ENCODE measurements around the gene SCP2.
A peak's percentile ranks its signal among the peaks of the same experiment; 100 is the strongest.

Gene SCP2

DNA sequence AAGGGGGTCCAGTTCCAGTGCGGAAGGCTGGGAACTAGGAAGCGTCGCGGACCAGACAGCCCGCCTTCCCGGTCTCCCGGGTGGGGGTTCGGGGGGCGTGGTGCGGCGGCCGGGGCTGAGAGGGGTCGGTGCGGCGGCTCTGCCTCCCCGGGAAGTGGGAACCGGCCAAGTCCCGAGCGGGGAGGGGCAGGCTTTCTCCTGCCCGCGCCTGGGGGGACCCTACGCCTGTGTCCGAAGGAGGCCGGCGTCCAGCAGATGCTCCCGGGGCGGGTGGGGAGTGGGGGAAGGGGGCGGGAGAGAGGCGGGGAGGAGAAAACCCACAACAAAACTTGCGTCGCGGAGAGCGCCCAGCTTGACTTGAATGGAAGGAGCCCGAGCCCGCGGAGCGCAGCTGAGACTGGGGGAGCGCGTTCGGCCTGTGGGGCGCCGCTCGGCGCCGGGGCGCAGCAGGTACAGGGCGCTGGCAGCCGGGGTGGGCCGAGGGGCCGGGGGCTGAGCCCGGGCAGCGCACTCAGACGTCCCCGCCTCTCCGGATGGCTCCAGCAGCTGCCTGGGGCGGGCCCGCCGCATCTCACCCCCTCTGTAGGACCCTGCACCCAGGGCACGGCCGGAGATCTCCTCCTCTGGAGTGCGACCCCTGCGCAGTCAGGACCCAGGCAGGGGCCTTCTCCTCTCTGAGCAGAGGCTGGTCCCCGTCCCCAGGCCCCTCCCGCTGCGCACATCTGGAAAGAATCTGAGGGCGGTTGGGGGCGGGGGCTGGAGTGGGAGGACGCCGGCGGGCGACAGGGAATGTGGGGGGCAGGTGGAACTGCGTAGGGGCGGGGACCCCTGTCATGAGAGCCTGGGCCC, 135.0 kb downstream of the SCP2 start, which contains the start of gene PODN:
PODN (plus strand) TSS at position 355 of the 849 bp plus-strand sequence. CDS start 7,643 bp downstream, outside the sequence.
- peak; percentile 77 for ATAC-seq
- TF ChIP-seq ZNF70 (CRISPR knock-in tag; IDR thresholded peaks at IDR 0.05) (no peak), ZFP3 (CRISPR knock-in tag; IDR thresholded peaks at IDR 0.05) (no peak), ARNTL (CRISPR knock-in tag; IDR thresholded peaks at IDR 0.05; ENCODE audit: borderline replicate concordance, low read depth) (no peak), ISL1 (CRISPR knock-in tag; IDR thresholded peaks at IDR 0.05) (no peak), OSR1 (CRISPR knock-in tag; IDR thresholded peaks at IDR 0.05) (no peak), GLIS3 (CRISPR knock-in tag; IDR thresholded peaks at IDR 0.05) (no peak), ESRRG (CRISPR knock-in tag; IDR thresholded peaks at IDR 0.05) (no peak), ZNF8 (CRISPR knock-in tag; IDR thresholded peaks at IDR 0.05) (no peak), CSDC2 (CRISPR knock-in tag; IDR thresholded peaks at IDR 0.05) (no peak), TCF4 (CRISPR knock-in tag; IDR thresholded peaks at IDR 0.05; ENCODE audit: borderline replicate concordance) (no peak), SNAI2 (CRISPR knock-in tag; IDR thresholded peaks at IDR 0.05) (no peak), RARB (CRISPR knock-in tag; IDR thresholded peaks at IDR 0.05) (no peak), ZFP30 (CRISPR knock-in tag; IDR thresholded peaks at IDR 0.05) (no peak)
- TF ChIP-seq, protein P1, sequence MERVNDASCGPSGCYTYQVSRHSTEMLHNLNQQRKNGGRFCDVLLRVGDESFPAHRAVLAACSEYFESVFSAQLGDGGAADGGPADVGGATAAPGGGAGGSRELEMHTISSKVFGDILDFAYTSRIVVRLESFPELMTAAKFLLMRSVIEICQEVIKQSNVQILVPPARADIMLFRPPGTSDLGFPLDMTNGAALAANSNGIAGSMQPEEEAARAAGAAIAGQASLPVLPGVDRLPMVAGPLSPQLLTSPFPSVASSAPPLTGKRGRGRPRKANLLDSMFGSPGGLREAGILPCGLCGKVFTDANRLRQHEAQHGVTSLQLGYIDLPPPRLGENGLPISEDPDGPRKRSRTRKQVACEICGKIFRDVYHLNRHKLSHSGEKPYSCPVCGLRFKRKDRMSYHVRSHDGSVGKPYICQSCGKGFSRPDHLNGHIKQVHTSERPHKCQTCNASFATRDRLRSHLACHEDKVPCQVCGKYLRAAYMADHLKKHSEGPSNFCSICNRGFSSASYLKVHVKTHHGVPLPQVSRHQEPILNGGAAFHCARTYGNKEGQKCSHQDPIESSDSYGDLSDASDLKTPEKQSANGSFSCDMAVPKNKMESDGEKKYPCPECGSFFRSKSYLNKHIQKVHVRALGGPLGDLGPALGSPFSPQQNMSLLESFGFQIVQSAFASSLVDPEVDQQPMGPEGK (CRISPR knock-in tag; IDR thresholded peaks at IDR 0.05; ENCODE audit: borderline replicate concordance): no peak
- TF ChIP-seq, protein P2, sequence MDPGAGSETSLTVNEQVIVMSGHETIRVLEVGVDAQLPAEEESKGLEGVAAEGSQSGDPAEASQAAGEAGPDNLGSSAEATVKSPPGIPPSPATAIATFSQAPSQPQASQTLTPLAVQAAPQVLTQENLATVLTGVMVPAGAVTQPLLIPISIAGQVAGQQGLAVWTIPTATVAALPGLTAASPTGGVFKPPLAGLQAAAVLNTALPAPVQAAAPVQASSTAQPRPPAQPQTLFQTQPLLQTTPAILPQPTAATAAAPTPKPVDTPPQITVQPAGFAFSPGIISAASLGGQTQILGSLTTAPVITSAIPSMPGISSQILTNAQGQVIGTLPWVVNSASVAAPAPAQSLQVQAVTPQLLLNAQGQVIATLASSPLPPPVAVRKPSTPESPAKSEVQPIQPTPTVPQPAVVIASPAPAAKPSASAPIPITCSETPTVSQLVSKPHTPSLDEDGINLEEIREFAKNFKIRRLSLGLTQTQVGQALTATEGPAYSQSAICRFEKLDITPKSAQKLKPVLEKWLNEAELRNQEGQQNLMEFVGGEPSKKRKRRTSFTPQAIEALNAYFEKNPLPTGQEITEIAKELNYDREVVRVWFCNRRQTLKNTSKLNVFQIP (CRISPR knock-in tag; IDR thresholded peaks at IDR 0.05; ENCODE audit: borderline replicate concordance, low read depth): no peak
- TF ChIP-seq, protein P3, sequence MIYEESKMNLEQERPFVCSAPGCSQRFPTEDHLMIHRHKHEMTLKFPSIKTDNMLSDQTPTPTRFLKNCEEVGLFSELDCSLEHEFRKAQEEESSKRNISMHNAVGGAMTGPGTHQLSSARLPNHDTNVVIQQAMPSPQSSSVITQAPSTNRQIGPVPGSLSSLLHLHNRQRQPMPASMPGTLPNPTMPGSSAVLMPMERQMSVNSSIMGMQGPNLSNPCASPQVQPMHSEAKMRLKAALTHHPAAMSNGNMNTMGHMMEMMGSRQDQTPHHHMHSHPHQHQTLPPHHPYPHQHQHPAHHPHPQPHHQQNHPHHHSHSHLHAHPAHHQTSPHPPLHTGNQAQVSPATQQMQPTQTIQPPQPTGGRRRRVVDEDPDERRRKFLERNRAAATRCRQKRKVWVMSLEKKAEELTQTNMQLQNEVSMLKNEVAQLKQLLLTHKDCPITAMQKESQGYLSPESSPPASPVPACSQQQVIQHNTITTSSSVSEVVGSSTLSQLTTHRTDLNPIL (CRISPR knock-in tag; IDR thresholded peaks at IDR 0.05; ENCODE audit: low read depth): no peak

DNA sequence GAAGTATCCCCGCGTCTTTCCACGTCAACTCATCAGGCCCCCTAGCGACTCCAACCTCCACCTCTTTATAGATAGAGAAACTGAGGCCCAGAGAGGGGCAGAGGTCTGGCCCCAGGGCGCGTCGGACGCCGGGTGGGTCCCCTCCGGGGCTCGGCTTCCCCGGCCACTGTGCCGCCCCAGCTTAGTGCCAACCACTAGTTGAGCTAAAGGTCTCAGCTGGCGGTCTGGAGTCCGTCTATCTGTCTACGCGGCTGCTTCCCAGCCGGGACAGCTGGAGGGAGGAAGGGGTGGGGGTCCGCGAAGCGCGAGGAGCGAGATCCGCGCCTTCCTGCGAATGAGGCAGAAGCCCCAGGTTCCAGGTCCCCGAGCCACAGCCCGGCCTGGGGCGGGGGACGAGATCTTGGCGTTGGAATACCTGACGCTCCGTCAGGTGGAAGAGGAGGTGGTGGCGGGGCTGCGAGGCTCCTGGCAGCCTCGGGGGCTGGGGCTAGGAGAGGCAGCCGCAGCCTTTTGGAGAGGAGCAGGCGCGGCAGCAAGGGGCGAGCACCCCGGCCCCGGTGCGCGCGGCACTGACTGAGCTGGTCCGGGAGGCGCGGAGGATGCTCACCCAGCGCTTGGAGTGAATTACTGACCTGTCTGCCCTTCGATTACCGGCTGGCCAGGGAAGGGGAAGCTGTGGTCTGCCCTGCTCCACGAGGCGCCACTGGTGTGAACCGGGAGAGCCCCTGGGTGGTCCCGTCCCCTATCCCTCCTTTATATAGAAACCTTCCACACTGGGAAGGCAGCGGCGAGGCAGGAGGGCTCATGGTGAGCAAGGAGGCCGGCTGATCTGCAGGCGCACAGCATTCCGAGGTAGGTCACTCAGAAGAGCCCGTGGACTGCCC, 135.9 kb downstream of the SCP2 start:
- TF ChIP-seq ZNF8 (CRISPR knock-in tag; IDR thresholded peaks at IDR 0.05): no peak
- no peak for TF ChIP-seq GLIS3 (CRISPR knock-in tag; IDR thresholded peaks at IDR 0.05)
- no peak for TF ChIP-seq CSDC2 (CRISPR knock-in tag; IDR thresholded peaks at IDR 0.05)
- TF ChIP-seq ESRRG (CRISPR knock-in tag; IDR thresholded peaks at IDR 0.05): no peak
- TF ChIP-seq, protein P4, sequence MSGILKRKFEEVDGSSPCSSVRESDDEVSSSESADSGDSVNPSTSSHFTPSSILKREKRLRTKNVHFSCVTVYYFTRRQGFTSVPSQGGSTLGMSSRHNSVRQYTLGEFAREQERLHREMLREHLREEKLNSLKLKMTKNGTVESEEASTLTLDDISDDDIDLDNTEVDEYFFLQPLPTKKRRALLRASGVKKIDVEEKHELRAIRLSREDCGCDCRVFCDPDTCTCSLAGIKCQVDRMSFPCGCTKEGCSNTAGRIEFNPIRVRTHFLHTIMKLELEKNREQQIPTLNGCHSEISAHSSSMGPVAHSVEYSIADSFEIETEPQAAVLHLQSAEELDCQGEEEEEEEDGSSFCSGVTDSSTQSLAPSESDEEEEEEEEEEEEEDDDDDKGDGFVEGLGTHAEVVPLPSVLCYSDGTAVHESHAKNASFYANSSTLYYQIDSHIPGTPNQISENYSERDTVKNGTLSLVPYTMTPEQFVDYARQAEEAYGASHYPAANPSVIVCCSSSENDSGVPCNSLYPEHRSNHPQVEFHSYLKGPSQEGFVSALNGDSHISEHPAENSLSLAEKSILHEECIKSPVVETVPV (CRISPR knock-in tag; IDR thresholded peaks at IDR 0.05): no peak
- TF ChIP-seq, protein P2 (CRISPR knock-in tag; IDR thresholded peaks at IDR 0.05; ENCODE audit: borderline replicate concordance, low read depth): no peak
- TF ChIP-seq ZFP30 (CRISPR knock-in tag; IDR thresholded peaks at IDR 0.05): no peak
- no peak for TF ChIP-seq BACH2 (CRISPR knock-in tag; IDR thresholded peaks at IDR 0.05; ENCODE audit: borderline replicate concordance)
- no peak for TF ChIP-seq PPARA (CRISPR knock-in tag; IDR thresholded peaks at IDR 0.05; ENCODE audit: borderline replicate concordance)
- TF ChIP-seq ZFP3 (CRISPR knock-in tag; IDR thresholded peaks at IDR 0.05): no peak
- TF ChIP-seq ZNF70 (CRISPR knock-in tag; IDR thresholded peaks at IDR 0.05): no peak
- TF ChIP-seq, protein P5, sequence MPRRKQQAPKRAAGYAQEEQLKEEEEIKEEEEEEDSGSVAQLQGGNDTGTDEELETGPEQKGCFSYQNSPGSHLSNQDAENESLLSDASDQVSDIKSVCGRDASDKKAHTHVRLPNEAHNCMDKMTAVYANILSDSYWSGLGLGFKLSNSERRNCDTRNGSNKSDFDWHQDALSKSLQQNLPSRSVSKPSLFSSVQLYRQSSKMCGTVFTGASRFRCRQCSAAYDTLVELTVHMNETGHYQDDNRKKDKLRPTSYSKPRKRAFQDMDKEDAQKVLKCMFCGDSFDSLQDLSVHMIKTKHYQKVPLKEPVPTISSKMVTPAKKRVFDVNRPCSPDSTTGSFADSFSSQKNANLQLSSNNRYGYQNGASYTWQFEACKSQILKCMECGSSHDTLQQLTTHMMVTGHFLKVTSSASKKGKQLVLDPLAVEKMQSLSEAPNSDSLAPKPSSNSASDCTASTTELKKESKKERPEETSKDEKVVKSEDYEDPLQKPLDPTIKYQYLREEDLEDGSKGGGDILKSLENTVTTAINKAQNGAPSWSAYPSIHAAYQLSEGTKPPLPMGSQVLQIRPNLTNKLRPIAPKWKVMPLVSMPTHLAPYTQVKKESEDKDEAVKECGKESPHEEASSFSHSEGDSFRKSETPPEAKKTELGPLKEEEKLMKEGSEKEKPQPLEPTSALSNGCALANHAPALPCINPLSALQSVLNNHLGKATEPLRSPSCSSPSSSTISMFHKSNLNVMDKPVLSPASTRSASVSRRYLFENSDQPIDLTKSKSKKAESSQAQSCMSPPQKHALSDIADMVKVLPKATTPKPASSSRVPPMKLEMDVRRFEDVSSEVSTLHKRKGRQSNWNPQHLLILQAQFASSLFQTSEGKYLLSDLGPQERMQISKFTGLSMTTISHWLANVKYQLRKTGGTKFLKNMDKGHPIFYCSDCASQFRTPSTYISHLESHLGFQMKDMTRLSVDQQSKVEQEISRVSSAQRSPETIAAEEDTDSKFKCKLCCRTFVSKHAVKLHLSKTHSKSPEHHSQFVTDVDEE (CRISPR knock-in tag; IDR thresholded peaks at IDR 0.05): no peak
- TF ChIP-seq, protein P1 (CRISPR knock-in tag; IDR thresholded peaks at IDR 0.05; ENCODE audit: borderline replicate concordance): no peak
- TF ChIP-seq SNAI2 (CRISPR knock-in tag; IDR thresholded peaks at IDR 0.05): no peak
- no peak for TF ChIP-seq ARNTL (CRISPR knock-in tag; IDR thresholded peaks at IDR 0.05; ENCODE audit: borderline replicate concordance, low read depth)
- no peak for TF ChIP-seq TOX (CRISPR knock-in tag; IDR thresholded peaks at IDR 0.05; ENCODE audit: borderline replicate concordance)
- TF ChIP-seq ISL1 (CRISPR knock-in tag; IDR thresholded peaks at IDR 0.05): no peak
- TF ChIP-seq OSR1 (CRISPR knock-in tag; IDR thresholded peaks at IDR 0.05): no peak
- peak; percentile 26 for ATAC-seq

All from SK-N-SH treated with all-trans-retinoic acid at 6 μM for 48 hours (cell line).